Measurements from ENCODE around the gene CDH12. TPM values are rescaled to one million over a fixed set of nuclear protein-coding genes. Genes with fewer than 3 reads are reported as not detected.

CDH12 gene
- total RNA-seq, 1 experiment from 2014 or later, result not detected

- H3K27me3 ChIP-seq (ENCODE audit: insufficient read depth, low read length), result no peaks in the 10 kb centered on the region
- H3K9ac ChIP-seq (ENCODE audit: low read length), result no peak overlapping the region
- ChIA-PET CTCF (no interaction called here), POLR2A (no interaction called here), RAD21 (ENCODE audit: low non-redundant PET in 1 of 2, low total read pairs in 2 of 2, uncharacterized antibody in 2 of 2, unreplicated experiment in 2 of 2) (no interaction called here)
- H3K79me2 ChIP-seq (ENCODE audit: insufficient read depth, low read length), result no peaks in the 10 kb centered on the region
- H2AFZ ChIP-seq (ENCODE audit: low read depth, low read length, poor library complexity, severe bottlenecking), result no peak overlapping the region
- ATAC-seq, result no peak
- TF ChIP-seq TCF7L2 (IDR thresholded peaks at IDR 0.05; ENCODE audit: borderline replicate concordance, extremely low read depth, insufficient read depth, insufficient read length) (no peak), ZFX (IDR thresholded peaks at IDR 0.05) (no peak), SP1 (IDR thresholded peaks at IDR 0.05; ENCODE audit: low read depth) (no peak), ZBTB33 (IDR thresholded peaks at IDR 0.05; ENCODE audit: extremely low read depth, insufficient replicate concordance, low read length) (no peak), POLR2A (IDR thresholded peaks at IDR 0.05; ENCODE audit: borderline replicate concordance, extremely low read depth, insufficient read depth, insufficient read length) (no peak), ELF1 (IDR thresholded peaks at IDR 0.05; ENCODE audit: borderline replicate concordance, low read depth) (no peak), EZH2phosphoT487 (IDR thresholded peaks at IDR 0.05; ENCODE audit: borderline replicate concordance) (no peak)
- H3K4me2 ChIP-seq (ENCODE audit: low read length), result no peak overlapping the region
- H4K20me1 ChIP-seq (ENCODE audit: insufficient read depth), result no peaks in the 10 kb centered on the region
- DNase-seq (ENCODE audit: low read depth, low spot score), result no peak
- no peaks in the 10 kb centered on the region for H3K9me2 ChIP-seq (ENCODE audit: insufficient read depth)
- H3K4me3 ChIP-seq (replicated peaks in 1 of 2; ENCODE audit: low read depth in 1 of 2, low read length in 2 of 2), result no peak overlapping the region
- intact Hi-C loops (cut with micrococcal nuclease), result no loop called here
- peaks cover 0 to 14% of the 10 kb centered on the region in 2 experiments; a peak in 2 of 4 replicates for H3K9me3 ChIP-seq (ENCODE audit: control insufficient read depth in 1 of 2, insufficient read depth in 1 of 2, low read depth in 1 of 2, low read length in 2 of 2)
- BruUV-seq (replicated peaks), result no TSS peak
- H3K4me1 ChIP-seq (ENCODE audit: control insufficient read depth in 1 of 2, insufficient read depth in 2 of 2, low read length in 2 of 2), result no peaks in the 10 kb centered on the region
- no peaks in the 10 kb centered on the region for H3K36me3 ChIP-seq (ENCODE audit: control insufficient read depth in 1 of 2, insufficient read depth in 2 of 2, low read length in 2 of 2)
- H3K27ac ChIP-seq (ENCODE audit: low read depth, low read length), result no peak overlapping the region
These were observed 942.4 kb downstream of the CDH12 start for GRCh38 chr5:21910731-21911130.

DNA sequence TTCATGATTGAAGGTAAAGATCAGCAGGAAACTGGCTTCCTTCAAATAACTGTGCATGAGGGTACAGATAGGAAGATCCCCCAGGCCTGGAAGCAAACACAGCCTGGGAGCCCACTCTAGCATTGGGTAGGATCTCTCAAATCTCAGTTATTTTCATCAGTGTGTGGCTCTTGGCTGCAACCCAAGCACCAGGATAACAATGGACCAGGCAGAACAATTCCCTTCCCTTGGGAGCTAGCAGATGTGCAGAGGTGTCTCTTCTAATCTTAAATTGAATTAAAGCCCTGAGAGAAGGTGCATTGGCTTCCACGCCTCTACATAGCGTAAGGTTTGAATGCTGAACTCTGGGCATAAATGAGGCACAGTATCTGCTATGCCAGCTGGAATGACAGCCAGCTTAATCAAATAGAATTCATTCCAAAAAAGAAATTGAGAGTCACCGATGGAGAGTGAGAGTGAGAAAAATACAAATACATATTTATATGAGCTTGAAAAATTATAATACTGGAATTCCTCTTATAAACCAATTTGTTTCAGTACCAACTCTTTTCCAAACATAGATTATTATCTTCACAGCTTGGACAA, 957.3 kb downstream of the CDH12 start:
- Histone ChIP-seq H3K9ac (ENCODE audit: low read length) (no peak overlapping the region), H3K27me3 (ENCODE audit: insufficient read depth, low read length) (no peaks in the 10 kb centered on the region), H3K4me3 (replicated peaks in 1 of 2; ENCODE audit: low read depth in 1 of 2, low read length in 2 of 2) (no peak overlapping the region), H3K4me1 (ENCODE audit: control insufficient read depth in 1 of 2, insufficient read depth in 2 of 2, low read length in 2 of 2) (no peaks in the 10 kb centered on the region), H3K4me2 (ENCODE audit: low read length) (no peak overlapping the region), H3K27ac (ENCODE audit: low read depth, low read length) (no peak overlapping the region), H3K79me2 (ENCODE audit: insufficient read depth, low read length) (no peaks in the 10 kb centered on the region), H4K20me1 (ENCODE audit: insufficient read depth) (no peaks in the 10 kb centered on the region), H3K9me2 (ENCODE audit: insufficient read depth) (no peaks in the 10 kb centered on the region), H3K36me3 (ENCODE audit: control insufficient read depth in 1 of 2, insufficient read depth in 2 of 2, low read length in 2 of 2) (no peaks in the 10 kb centered on the region), H2AFZ (ENCODE audit: low read depth, low read length, poor library complexity, severe bottlenecking) (no peak overlapping the region), H3K9me3 (ENCODE audit: control insufficient read depth in 1 of 2, insufficient read depth in 1 of 2, low read depth in 1 of 2, low read length in 2 of 2) (peaks cover 10 to 23% of the 10 kb centered on the region in 2 experiments; a peak in 3 of 4 replicates)
- ATAC-seq (no peak), DNase-seq (ENCODE audit: low read depth, low spot score) (no peak)
- no TSS peak for BruUV-seq (replicated peaks)
- POLR2A ChIA-PET, result no interaction called here
- CTCF ChIA-PET, result no interaction called here
- RAD21 ChIA-PET (ENCODE audit: low non-redundant PET in 1 of 2, low total read pairs in 2 of 2, uncharacterized antibody in 2 of 2, unreplicated experiment in 2 of 2), result no interaction called here
- intact Hi-C loops (cut with micrococcal nuclease), result no loop called here
- TF ChIP-seq CBX3 (IDR thresholded peaks at IDR 0.05; ENCODE audit: low read depth) (no peak), EZH2phosphoT487 (IDR thresholded peaks at IDR 0.05; ENCODE audit: borderline replicate concordance) (no peak), POLR2A (IDR thresholded peaks at IDR 0.05; ENCODE audit: borderline replicate concordance, extremely low read depth, insufficient read depth, insufficient read length) (no peak), ATF3 (IDR thresholded peaks at IDR 0.05) (no peak), FOSL1 (IDR thresholded peaks at IDR 0.05; ENCODE audit: low read depth) (no peak), SIN3A (IDR thresholded peaks at IDR 0.05; ENCODE audit: low read depth) (no peak), ZFX (IDR thresholded peaks at IDR 0.05) (no peak), ELF1 (IDR thresholded peaks at IDR 0.05; ENCODE audit: borderline replicate concordance, low read depth) (no peak)
- TF ChIP-seq, protein P1, sequence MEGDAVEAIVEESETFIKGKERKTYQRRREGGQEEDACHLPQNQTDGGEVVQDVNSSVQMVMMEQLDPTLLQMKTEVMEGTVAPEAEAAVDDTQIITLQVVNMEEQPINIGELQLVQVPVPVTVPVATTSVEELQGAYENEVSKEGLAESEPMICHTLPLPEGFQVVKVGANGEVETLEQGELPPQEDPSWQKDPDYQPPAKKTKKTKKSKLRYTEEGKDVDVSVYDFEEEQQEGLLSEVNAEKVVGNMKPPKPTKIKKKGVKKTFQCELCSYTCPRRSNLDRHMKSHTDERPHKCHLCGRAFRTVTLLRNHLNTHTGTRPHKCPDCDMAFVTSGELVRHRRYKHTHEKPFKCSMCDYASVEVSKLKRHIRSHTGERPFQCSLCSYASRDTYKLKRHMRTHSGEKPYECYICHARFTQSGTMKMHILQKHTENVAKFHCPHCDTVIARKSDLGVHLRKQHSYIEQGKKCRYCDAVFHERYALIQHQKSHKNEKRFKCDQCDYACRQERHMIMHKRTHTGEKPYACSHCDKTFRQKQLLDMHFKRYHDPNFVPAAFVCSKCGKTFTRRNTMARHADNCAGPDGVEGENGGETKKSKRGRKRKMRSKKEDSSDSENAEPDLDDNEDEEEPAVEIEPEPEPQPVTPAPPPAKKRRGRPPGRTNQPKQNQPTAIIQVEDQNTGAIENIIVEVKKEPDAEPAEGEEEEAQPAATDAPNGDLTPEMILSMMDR (IDR thresholded peaks at IDR 0.05 in 2 of 3, conservative IDR thresholded peaks at IDR 0.05 in 1 of 3; ENCODE audit: borderline replicate concordance in 1 of 3, insufficient read depth in 1 of 3, low read depth in 2 of 3, low read length in 2 of 3), result no peak
